ENCODE measurements around the gene CTXN3.

DNA sequence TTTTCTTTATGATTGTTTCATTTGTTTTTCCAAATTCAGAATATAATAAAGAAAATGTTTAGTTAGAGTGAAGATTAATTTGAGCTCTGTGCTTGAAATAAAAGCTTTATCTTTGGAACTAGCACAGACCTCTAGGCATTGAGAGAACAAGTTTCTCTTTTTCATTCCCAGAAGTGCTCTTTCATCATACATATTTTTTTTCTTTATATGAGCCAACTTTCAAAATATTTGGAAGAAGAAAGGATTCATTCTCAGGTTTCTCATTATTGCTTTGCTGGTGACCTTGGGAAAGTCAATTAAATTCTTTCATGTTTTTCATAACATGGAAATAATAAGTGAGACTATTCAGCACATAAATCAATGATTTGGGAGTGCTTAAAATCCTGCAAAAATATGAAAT is 16.8 kb downstream of the CTXN3 start:
- TF ChIP-seq, protein P1, sequence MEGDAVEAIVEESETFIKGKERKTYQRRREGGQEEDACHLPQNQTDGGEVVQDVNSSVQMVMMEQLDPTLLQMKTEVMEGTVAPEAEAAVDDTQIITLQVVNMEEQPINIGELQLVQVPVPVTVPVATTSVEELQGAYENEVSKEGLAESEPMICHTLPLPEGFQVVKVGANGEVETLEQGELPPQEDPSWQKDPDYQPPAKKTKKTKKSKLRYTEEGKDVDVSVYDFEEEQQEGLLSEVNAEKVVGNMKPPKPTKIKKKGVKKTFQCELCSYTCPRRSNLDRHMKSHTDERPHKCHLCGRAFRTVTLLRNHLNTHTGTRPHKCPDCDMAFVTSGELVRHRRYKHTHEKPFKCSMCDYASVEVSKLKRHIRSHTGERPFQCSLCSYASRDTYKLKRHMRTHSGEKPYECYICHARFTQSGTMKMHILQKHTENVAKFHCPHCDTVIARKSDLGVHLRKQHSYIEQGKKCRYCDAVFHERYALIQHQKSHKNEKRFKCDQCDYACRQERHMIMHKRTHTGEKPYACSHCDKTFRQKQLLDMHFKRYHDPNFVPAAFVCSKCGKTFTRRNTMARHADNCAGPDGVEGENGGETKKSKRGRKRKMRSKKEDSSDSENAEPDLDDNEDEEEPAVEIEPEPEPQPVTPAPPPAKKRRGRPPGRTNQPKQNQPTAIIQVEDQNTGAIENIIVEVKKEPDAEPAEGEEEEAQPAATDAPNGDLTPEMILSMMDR (IDR thresholded peaks at IDR 0.05) = no peak
- no peak for TF ChIP-seq POLR2A (IDR thresholded peaks at IDR 0.05)
